Measurements from ENCODE around the gene PDE4D. TPM values are rescaled to one million over a fixed set of nuclear protein-coding genes. Genes with fewer than 3 reads are reported as not detected.
"Not testable (repeated sequence)": the region's sequence is repeated elsewhere in the genome, so short reads cannot be mapped to it uniquely, and the experiment has no call there.

The PDE4D gene
- total RNA-seq, 1 experiment from 2014 or later: 17.2 TPM

GRCh38 chr5:59609501-59610265 lies 283.8 kb downstream of the PDE4D start:
- peak; percentile 43 for DNase-seq (ENCODE audit: low read depth)

- peak; percentile 74 for DNase-seq (ENCODE audit: low read depth)
These were observed 284.8 kb downstream of the PDE4D start for GRCh38 chr5:59608745-59609144.

GRCh38 chr5:59607138-59607765 lies 286.3 kb downstream of the PDE4D start:
- DNase-seq (ENCODE audit: low read depth): no peak

DNA sequence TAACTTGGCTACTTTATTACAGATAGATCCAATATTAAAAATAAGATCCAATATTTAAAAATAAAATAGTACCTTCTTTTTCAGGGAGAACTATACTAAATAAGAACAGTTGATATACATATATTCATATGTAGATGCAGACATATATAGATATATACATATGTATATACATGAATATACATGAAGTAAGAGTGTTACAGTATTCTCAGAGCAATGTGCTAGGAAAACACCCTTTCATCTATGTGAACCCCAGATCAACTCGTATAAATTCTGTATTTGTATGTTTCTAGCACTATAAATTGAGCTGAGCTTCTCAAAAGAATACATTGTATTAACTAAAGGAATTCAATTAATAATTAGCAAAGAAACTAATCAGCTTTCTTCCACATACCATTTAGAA lies 287.6 kb downstream of the PDE4D start:
- DNase-seq (ENCODE audit: low read depth): no peak

DNA sequence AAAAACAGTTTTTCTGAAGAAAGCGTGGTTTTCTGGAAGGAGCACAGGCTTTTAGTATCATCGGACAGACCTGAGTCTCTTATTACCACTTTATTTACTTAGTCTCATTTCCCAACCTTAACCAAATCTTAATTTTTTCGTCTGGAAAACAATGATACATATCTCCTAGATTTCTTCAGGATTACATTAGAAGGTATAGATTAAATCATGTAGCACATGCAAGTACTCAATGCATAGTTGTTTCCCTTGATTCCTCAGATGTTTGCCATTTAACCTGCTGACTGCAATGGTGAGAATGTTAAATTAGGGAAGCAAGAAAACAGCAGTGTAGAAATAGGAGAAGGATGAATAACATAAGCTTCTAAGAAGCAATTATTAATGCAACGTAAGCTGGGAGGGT lies 289.4 kb downstream of the PDE4D start:
- DNase-seq (ENCODE audit: low read depth): no peak

- no peak for DNase-seq (ENCODE audit: low read depth)
These were observed 292.5 kb downstream of the PDE4D start for GRCh38 chr5:59600998-59601397.

DNA sequence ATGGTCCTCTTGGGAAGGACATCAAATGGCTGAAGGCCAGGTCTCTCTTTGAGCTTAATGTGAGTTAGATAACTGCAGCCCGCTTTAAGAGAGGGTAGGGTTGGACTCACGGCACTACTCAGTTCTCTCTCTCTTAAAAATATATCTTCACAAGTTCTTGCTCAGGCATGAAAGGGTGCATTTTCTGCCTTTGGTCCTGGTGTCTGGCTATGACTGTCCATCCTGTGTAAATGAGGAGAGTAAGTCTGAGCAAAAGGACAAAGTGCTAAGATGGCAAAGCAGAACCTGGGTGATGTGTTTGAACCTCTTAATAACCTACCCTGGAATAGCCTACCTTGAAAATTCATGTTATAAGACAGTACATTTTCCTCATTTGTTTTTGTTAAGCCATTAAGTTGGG lies 293.4 kb downstream of the PDE4D start:
- DNase-seq (ENCODE audit: low read depth): no peak

DNA sequence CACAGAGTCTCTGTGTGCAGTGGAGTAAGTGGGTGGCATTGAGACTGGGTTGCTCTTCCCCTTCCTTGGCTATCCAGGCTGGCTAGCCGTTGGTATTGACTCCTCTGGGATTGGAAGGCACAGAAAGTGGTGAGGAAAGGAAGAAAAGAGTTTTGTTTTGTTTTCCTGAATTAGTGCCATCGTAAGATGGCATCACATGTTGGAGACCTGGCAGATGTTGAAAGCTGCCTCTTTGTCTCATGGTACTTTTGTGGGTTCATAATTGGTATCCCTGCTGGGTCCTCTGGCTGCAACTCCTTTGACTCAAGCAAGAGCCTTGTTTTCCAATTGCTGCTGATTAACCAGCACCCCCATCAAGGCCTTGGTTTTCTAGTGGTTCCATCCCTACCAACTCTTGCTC lies 293.8 kb downstream of the PDE4D start:
- no peak for DNase-seq (ENCODE audit: low read depth)

DNA sequence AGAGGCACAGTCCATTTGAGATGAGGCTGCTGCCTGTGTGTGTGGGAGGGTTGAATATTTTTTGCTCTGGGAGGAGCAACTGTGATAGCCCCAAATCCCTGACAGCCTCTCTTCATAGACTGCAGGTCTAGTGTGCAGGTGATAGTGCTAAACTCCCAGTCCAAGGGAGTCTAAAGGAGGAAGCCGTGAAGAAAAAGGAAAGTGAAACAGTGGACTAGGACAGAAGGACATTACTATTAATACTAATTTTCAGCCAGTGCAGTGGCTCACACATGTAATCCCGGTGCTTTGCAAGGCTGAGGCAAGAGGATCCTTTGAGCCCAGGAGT lies 295.0 kb downstream of the PDE4D start:
- DNase-seq (ENCODE audit: low read depth): peak; percentile 23

DNA sequence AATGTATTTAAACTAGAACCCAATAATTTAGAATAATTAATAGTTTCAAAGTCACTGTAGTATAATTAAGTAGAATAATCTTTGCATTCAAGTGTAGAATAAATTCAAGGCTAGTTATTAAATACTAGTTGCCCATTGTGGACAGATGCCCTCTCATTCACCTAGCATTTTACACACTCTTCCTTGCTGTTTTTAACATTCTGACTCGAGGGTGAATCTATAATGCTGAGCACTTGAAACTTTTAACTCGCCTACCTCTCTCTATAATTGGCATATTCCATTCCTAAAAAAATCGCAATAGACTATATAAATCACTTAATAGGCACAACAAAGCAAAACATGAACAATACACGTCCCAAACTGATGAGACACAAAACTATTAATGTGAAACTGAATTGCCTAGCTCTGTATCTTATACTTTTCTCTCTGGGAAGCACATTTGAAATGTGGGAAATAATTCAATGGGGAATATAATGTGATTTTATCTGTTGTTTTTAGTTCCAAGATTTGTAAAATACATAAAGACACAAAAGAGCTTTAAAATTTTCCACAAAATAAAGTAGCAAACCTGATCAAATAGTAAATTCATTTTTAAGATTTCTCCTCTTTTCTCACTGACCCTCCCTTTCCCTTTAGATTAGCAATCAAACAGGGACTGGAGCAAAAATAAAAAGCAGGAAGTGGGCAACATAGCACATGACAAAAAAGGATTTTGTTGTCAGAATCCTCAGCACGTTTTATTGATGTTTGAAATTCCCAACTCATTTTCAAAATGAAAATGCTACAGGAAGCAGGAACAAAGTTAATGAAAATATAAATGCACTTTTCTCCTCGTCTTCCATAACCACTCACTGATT lies 295.6 kb downstream of the PDE4D start:
- no peak for DNase-seq (ENCODE audit: low read depth)

DNA sequence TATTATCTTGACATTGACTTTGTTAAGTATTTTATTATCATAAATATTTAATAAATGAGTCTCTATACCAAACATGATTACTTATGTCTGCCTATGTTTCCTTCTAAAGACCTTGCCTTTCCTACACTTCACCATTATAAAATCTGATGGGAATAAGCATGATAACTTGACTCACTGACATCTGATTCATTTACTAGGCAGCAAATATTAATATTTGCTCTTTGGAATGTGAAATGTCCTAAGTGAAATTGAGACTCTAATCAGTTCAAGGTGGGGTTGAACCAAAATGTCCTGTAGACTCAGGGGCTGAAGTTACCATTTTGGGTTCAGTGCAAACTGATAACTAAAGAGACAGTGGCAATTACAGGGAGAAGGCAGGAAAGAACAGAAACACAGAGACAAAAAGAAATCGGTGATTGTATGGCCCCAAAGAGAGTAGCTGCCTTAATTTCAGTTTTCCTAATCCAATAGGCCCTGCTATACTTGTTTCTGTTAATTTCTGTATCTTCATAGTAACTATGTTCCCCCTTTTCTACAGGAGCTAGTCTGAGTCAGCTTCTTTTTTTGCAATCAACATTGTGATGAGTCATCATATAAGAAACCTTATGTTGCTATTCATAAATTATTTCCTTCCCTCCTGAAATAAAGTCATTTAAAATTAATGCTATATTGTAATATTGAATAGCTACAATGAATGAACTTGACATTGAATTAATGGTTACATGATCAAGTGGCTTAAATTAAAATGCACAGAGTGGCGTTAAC lies 296.8 kb downstream of the PDE4D start:
- peak; percentile 52 for DNase-seq (ENCODE audit: low read depth)

DNA sequence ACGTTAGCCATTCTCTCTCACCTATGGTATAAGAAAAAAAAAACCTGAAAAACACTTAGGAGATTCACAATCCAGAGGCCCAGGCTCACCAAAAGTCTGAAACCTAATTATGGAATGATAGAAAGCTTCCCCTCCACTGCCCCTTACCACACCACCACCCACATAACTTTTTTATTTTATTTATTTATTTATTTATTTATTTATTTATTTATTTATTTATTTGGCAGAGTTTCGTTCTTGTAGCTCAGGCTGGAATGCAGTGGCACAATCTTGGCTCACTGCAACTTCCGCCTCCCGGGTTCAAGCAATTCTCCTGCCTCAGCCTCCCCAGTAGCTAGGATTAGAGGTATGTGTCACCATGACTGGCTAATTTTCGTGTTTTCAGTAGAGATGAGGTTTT lies 299.4 kb downstream of the PDE4D start:
- not testable (repeated sequence) for DNase-seq (ENCODE audit: low read depth)

GRCh38 chr5:59593439-59594007 lies 300.0 kb downstream of the PDE4D start:
- no peak for DNase-seq (ENCODE audit: low read depth)

DNA sequence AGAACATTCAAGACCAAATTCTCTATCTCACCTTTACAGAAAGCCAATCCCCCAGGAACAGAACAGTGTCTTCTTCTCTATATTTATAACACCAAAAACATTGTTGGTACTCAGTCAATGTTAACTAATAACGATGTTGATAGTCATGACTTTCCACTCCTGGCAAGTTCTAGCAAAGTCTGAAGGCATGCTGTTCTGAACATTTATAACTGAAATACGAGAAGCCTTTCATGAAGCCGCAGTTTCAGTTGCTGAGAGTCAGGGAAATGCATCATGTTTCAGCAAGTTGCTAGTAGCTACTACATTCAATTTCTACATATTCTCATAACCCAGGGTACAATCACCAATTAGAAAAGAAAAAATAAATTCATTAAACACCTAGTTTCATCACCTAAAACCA lies 301.4 kb downstream of the PDE4D start:
- no peak for DNase-seq (ENCODE audit: low read depth)

- no peak for DNase-seq (ENCODE audit: low read depth)
These were observed 302.4 kb downstream of the PDE4D start for GRCh38 chr5:59591162-59591561.

DNA sequence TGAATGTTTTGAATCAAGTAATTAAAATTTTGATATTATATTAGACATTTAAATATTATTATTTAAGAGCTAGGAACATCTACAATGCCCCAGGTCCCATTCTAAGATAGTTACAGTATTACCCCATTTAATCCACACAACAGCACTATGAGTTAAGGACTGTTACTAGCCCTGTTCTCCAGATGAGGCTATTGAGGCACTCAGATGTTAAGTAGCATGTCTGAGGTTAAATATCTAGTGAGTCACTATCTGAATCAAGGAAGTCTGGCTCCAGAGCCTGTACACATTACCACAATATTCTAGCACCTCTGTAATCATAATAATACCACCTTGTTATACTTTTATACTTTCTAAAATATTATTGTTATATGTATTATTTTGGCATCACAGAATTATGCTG lies 304.6 kb downstream of the PDE4D start:
- DNase-seq (ENCODE audit: low read depth): peak; percentile 67

- DNase-seq (ENCODE audit: low read depth): peak; percentile 78
These were observed 305.8 kb downstream of the PDE4D start for GRCh38 chr5:59587489-59588337.

DNA sequence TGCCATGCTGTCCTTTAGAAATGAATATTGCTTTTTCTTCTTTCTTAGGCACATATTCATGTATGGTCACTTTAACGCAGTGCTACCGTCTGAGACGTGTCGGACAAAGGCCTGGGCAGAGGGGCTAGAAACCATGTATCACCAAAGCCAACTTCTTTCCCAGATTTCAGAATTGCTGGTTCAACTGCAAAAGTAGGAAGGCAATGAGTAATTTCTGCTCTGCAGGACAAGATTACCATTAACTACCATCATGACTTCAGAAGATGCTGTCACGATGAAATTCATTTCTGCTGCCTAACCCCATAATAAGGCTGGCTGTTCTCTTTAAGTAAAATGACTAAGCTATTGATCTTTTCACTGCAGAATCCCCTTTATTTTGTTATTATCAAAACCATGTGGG lies 306.7 kb downstream of the PDE4D start:
- DNase-seq (ENCODE audit: low read depth): no peak

DNA sequence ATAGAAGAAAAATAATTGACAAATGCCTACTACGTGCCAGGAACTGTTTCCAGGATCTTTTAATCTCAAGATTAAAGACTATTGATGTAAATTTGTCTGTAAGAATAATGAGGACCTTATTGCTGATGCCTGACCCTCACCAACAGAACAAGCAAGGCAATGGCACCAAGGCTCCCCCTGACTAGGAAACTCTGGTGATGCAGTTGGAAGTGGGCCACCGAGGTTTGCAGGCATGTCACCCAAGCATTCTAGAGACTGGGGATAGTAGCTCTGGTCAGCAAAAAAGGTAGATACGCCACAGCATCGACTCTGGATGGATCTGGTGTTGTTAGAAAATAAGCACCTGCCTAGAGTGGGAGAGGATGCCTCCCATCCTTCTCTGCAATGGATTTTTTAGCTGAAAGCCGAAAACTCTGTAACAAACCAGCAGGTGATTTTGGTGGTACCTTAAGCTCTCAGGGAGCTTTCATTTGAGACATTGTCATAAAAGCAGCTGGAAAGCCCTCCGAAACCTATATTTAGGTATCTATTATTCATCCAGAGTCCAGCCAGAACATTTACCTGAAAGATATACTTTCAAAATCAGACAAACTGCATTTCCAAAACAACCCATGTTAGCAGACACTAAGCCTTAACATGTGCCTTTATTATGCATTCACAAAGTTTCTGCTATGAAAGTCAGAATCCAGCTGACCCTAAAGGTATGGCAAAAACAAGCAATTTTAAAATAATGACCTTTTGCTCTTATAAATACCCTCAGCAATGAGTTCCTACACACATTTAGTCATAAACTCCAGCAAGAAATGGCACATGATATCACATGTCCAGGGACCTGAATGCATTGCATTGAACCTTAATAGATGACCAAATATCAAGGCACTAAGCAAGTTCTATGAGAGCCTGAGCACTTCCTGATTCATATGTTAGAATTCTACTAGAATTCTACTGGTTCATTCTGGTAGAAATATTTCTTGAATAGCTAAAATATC lies 308.4 kb downstream of the PDE4D start:
- no peak for DNase-seq (ENCODE audit: low read depth)

All from RPMI7951 (cell line).